ENCODE results near the gene DUT.

DNA sequence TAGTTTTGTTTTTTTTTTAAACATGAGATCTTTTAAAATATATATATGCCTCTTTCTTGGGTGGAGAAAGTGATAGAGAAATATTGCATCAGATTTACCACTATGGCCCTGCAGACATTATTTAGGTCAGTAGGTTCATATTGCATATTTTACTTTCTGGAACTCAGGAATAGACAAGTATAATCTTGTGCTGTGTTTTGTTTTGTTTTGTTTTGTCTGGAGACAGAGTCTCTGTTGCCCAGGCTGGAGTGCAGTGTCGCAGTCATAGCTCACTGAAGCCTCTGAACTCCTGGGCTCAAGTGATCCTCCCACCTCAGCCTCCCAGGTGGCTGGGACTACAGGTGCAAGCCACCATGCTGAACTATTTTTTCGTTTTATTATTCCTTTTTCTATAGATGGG, 21.5 kb upstream of the DUT start:
- TF ChIP-seq, protein P1, sequence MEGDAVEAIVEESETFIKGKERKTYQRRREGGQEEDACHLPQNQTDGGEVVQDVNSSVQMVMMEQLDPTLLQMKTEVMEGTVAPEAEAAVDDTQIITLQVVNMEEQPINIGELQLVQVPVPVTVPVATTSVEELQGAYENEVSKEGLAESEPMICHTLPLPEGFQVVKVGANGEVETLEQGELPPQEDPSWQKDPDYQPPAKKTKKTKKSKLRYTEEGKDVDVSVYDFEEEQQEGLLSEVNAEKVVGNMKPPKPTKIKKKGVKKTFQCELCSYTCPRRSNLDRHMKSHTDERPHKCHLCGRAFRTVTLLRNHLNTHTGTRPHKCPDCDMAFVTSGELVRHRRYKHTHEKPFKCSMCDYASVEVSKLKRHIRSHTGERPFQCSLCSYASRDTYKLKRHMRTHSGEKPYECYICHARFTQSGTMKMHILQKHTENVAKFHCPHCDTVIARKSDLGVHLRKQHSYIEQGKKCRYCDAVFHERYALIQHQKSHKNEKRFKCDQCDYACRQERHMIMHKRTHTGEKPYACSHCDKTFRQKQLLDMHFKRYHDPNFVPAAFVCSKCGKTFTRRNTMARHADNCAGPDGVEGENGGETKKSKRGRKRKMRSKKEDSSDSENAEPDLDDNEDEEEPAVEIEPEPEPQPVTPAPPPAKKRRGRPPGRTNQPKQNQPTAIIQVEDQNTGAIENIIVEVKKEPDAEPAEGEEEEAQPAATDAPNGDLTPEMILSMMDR (IDR thresholded peaks at IDR 0.05): no peak
- TF ChIP-seq POLR2A (IDR thresholded peaks at IDR 0.05): no peak

Data from body of pancreas (tissue), 4 donors.